K562 (cell line): ENCODE measurements around the gene P2RX1. TPM values are rescaled to one million over a fixed set of nuclear protein-coding genes. Genes with fewer than 3 reads are reported as not detected.
A peak's percentile ranks its signal among the peaks of the same experiment; 100 is the strongest.

Experiments used
- ARNT ChIP-seq, 2 experiments: fragments of 450-650 bp; IDR thresholded peaks; 2 replicates each; pipeline ENCODE4 v1.6.1; 2016; ENCODE audit warnings: mild to moderate bottlenecking in 1 of 2
- CEBPB ChIP-seq: fragments of 450-650 bp; IDR thresholded peaks from 2 replicates; pipeline ENCODE4 v1.6.1; 2016; ENCODE audit warnings: missing genetic modification characterization, missing compliant biosample characterization
- CREB1 ChIP-seq, 2 experiments: sonication (generic) in 1 of 2; formaldehyde crosslinking in 1 of 2; IDR thresholded peaks; 2 replicates each; pipeline versions ENCODE4 v1.6.1 to v1.8.0; 2012 to 2022; ENCODE audit warnings: inconsistent platforms in 1 of 2, mild to moderate bottlenecking in 1 of 2, missing genetic modification reagents in 1 of 2, moderate library complexity in 1 of 2
- ETV6 ChIP-seq, 3 experiments: fragments of 150-350 bp in 1 of 3; sonication (generic) in 1 of 3; formaldehyde crosslinking in 1 of 3; IDR thresholded peaks; 2 replicates each; pipeline versions ENCODE4 v1.6.1 to v1.8.0; 2014 to 2022; ENCODE audit warnings: borderline replicate concordance in 2 of 3, low read depth in 2 of 3, antibody characterized with exemption in 1 of 3, low read length in 1 of 3, mild to moderate bottlenecking in 1 of 3, missing genetic modification reagents in 1 of 3
- HNRNPK ChIP-seq: fragments of 200-400 bp; formaldehyde crosslinking; IDR thresholded peaks from one replicate; pipeline ENCODE4 v1.6.1; 2018; ENCODE audit warnings: mild to moderate bottlenecking, low read depth, low read length; ENCODE audit not compliant: poor library complexity, severe bottlenecking
- LARP7 ChIP-seq: fragments of 450-650 bp; IDR thresholded peaks from 2 replicates; pipeline ENCODE4 v1.6.1; 2016
- MTA1 ChIP-seq: fragments of 450-650 bp; IDR thresholded peaks from 2 replicates; pipeline ENCODE4 v1.6.1; 2017; ENCODE audit warnings: borderline replicate concordance
- PHB2 ChIP-seq: fragments of 450-650 bp; IDR thresholded peaks from 2 replicates; pipeline ENCODE4 v1.6.1; 2017; ENCODE audit warnings: low read depth
- POLR2AphosphoS5 ChIP-seq: IDR thresholded peaks from 2 replicates; pipeline ENCODE4 v1.6.1; 2011; ENCODE audit warnings: mild to moderate bottlenecking, low read depth, low read length, moderate library complexity; ENCODE audit not compliant: control insufficient read depth, insufficient read depth
- PRMT5 ChIP-seq: sonication (generic); formaldehyde crosslinking; IDR thresholded peaks from 2 replicates; pipeline ENCODE4 v1.5.0; 2020; ENCODE audit warnings: missing genetic modification reagents
- PTRF ChIP-seq: fragments of 450-650 bp; IDR thresholded peaks from 2 replicates; pipeline ENCODE4 v1.6.1; 2016; ENCODE audit warnings: mild to moderate bottlenecking, missing genetic modification characterization, missing compliant biosample characterization
- SAP30 ChIP-seq: fragments of 200-600 bp; sonication (generic); IDR thresholded peaks from 2 replicates; pipeline ENCODE4 v1.6.1; 2012; ENCODE audit warnings: borderline replicate concordance, low read depth, mild to moderate bottlenecking, moderate library complexity, low read length, control low read depth, inconsistent platforms; ENCODE audit not compliant: insufficient read depth, poor library complexity, severe bottlenecking
- SIX5 ChIP-seq, 2 experiments: IDR thresholded peaks; 2 replicates each; pipeline ENCODE4 v1.6.1; 2011; ENCODE audit warnings: low read length in 2 of 2, borderline replicate concordance in 1 of 2, low read depth in 1 of 2, mild to moderate bottlenecking in 1 of 2, moderate library complexity in 1 of 2; ENCODE audit not compliant: insufficient read depth in 1 of 2
- TBL1XR1 ChIP-seq, 2 experiments: IDR thresholded peaks; 2 replicates each; pipeline ENCODE4 v1.6.1; 2012; ENCODE audit warnings: improper control_type of control experiment in 2 of 2, low read length in 2 of 2, mild to moderate bottlenecking in 1 of 2
- YY1 ChIP-seq, 3 experiments: IDR thresholded peaks; 2 replicates each; pipeline ENCODE4 v1.6.1; 2011; ENCODE audit warnings: low read length in 2 of 3, mild to moderate bottlenecking in 2 of 3, moderate library complexity in 2 of 3, borderline replicate concordance in 1 of 3, control low read depth in 1 of 3, low read depth in 1 of 3; ENCODE audit not compliant: insufficient read depth in 3 of 3, insufficient replicate concordance in 2 of 3, control insufficient read depth in 1 of 3, insufficient read length in 1 of 3; ENCODE audit errors: extremely low read depth in 1 of 3
- ZBED1 ChIP-seq: IDR thresholded peaks from 2 replicates; pipeline ENCODE4 v1.6.1; 2014
- ZNF217 ChIP-seq: sonication (generic); formaldehyde crosslinking; IDR thresholded peaks from 2 replicates; pipeline ENCODE4 v1.8.0; 2022; ENCODE audit warnings: mild to moderate bottlenecking, missing genetic modification reagents
- polyA plus RNA-seq, 8 experiments: library from polyadenylated mRNA; depleted of rRNA in 4 of 8; stranded (reverse) in 5 of 8; unstranded in 3 of 8; fragments of >200 nt; fragmentation: Nextera tagmentation in 2 of 8; fragmentation: Illumina TruSeq in 1 of 8; extraction: Ambion mirVana in 2 of 8; extraction: Trizol in 1 of 8; gene quantifications; 2 replicates each; pipeline versions ENCODE4 v1.2.1 to v1.2.3, GENCODE V29; 2011 to 2014; ENCODE audit warnings: inconsistent platforms in 1 of 8, missing spikeins in 1 of 8
- total RNA-seq, 7 experiments: library from RNA; depleted of rRNA in 6 of 7; stranded (reverse); fragments of >200 nt in 6 of 7; fragmentation: Illumina TruSeq in 2 of 7; extraction: Trizol in 2 of 7; gene quantifications; 2 replicates each; pipeline versions ENCODE4 v1.2.1 to v1.2.3, GENCODE V29; 2011 to 2021; ENCODE audit warnings: low replicate concordance in 1 of 7
- TF ChIP-seq, protein P1 (sequence below): fragments of 450-650 bp; formaldehyde crosslinking; IDR thresholded peaks from 2 replicates; pipeline ENCODE4 v1.4.0; 2020; ENCODE audit warnings: mild to moderate bottlenecking
- TF ChIP-seq, protein P2 (sequence below), 2 experiments: fragments of 450-650 bp; IDR thresholded peaks; 2 replicates each; pipeline ENCODE4 v1.6.1; 2016
- TF ChIP-seq, protein P3 (sequence below): fragments of 450-650 bp; IDR thresholded peaks from 2 replicates; pipeline ENCODE4 v1.6.1; 2016; ENCODE audit warnings: missing biosample characterization, missing genetic modification characterization
- TF ChIP-seq, protein P4 (sequence below): fragments of 250-450 bp; sonication (Bioruptor Pico); IDR thresholded peaks from 2 replicates; pipeline ENCODE4 v1.8.0; 2022; ENCODE audit warnings: moderate library complexity, mild to moderate bottlenecking, inconsistent platforms

The P2RX1 gene
- total and polyA plus RNA-seq, 9 of the 15 experiments (the other 6 are each of a cell fraction or from before 2014, with no cell fraction given): 0.27 to 20.3 (median 10.3) TPM

GRCh38 chr17:3915995-3916696 is at the start of gene P2RX1 (continued):
- TF ChIP-seq YY1 (IDR thresholded peaks at IDR 0.05; ENCODE audit: borderline replicate concordance in 1 of 3, control insufficient read depth in 1 of 3, extremely low read depth in 1 of 3, insufficient read depth in 3 of 3, insufficient read length in 1 of 3, insufficient replicate concordance in 2 of 3, low read depth in 1 of 3, low read length in 2 of 3): no peak
- no peak for TF ChIP-seq CEBPB (tag)
- no peak for TF ChIP-seq PHB2
- TF ChIP-seq POLR2AphosphoS5: no peak
- TF ChIP-seq HNRNPK: no peak
- no peak for TF ChIP-seq SAP30
- peak in 1 of 2 experiments; percentile 57; a peak in 1 of 4 replicates for TF ChIP-seq ETV6 (IDR thresholded peaks at IDR 0.05; ENCODE audit: borderline replicate concordance in 1 of 2, low read depth in 2 of 2, low read length in 1 of 2)
- no peak for TF ChIP-seq ETV6 (CRISPR knock-in tag; IDR thresholded peaks at IDR 0.05; ENCODE audit: borderline replicate concordance)
- TF ChIP-seq, protein P1, sequence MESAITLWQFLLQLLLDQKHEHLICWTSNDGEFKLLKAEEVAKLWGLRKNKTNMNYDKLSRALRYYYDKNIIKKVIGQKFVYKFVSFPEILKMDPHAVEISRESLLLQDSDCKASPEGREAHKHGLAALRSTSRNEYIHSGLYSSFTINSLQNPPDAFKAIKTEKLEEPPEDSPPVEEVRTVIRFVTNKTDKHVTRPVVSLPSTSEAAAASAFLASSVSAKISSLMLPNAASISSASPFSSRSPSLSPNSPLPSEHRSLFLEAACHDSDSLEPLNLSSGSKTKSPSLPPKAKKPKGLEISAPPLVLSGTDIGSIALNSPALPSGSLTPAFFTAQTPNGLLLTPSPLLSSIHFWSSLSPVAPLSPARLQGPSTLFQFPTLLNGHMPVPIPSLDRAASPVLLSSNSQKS (CRISPR knock-in tag): no peak
- no peak for TF ChIP-seq SIX5 (IDR thresholded peaks at IDR 0.05; ENCODE audit: borderline replicate concordance in 1 of 2, insufficient read depth in 1 of 2, low read depth in 1 of 2, low read length in 2 of 2)
- TF ChIP-seq PRMT5 (CRISPR knock-in tag): no peak
- TF ChIP-seq ZNF217: no peak
- TF ChIP-seq, protein P2, sequence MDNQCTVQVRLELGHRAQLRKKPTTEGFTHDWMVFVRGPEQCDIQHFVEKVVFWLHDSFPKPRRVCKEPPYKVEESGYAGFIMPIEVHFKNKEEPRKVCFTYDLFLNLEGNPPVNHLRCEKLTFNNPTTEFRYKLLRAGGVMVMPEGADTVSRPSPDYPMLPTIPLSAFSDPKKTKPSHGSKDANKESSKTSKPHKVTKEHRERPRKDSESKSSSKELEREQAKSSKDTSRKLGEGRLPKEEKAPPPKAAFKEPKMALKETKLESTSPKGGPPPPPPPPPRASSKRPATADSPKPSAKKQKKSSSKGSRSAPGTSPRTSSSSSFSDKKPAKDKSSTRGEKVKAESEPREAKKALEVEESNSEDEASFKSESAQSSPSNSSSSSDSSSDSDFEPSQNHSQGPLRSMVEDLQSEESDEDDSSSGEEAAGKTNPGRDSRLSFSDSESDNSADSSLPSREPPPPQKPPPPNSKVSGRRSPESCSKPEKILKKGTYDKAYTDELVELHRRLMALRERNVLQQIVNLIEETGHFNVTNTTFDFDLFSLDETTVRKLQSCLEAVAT (IDR thresholded peaks at IDR 0.05): no peak
- no peak for TF ChIP-seq ARNT (IDR thresholded peaks at IDR 0.05)
- TF ChIP-seq ZBED1: no peak
- no peak for TF ChIP-seq LARP7
- no peak for TF ChIP-seq PTRF (tag)
- TF ChIP-seq, protein P3, sequence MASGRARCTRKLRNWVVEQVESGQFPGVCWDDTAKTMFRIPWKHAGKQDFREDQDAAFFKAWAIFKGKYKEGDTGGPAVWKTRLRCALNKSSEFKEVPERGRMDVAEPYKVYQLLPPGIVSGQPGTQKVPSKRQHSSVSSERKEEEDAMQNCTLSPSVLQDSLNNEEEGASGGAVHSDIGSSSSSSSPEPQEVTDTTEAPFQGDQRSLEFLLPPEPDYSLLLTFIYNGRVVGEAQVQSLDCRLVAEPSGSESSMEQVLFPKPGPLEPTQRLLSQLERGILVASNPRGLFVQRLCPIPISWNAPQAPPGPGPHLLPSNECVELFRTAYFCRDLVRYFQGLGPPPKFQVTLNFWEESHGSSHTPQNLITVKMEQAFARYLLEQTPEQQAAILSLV (tag): no peak
- TF ChIP-seq TBL1XR1 (IDR thresholded peaks at IDR 0.05; ENCODE audit: low read length in 2 of 2): no peak
- TF ChIP-seq, protein P4, sequence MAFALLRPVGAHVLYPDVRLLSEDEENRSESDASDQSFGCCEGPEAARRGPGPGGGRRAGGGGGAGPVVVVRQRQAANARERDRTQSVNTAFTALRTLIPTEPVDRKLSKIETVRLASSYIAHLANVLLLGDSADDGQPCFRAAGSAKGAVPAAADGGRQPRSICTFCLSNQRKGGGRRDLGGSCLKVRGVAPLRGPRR: no peak
- no peak for TF ChIP-seq CREB1 (IDR thresholded peaks at IDR 0.05)
- peak; percentile 41; the same call in 1 of the 2 replicates for TF ChIP-seq CREB1 (CRISPR knock-in tag; IDR thresholded peaks at IDR 0.05)
- TF ChIP-seq MTA1: no peak
